ENCODE results near the gene EIF6. TPM values are rescaled to one million over a fixed set of nuclear protein-coding genes. Genes with fewer than 3 reads are reported as not detected.
A peak's percentile ranks its signal among the peaks of the same experiment; 100 is the strongest.
"Not testable (repeated sequence)": the region's sequence is repeated elsewhere in the genome, so short reads cannot be mapped to it uniquely, and the experiment has no call there.

Gene EIF6
- total RNA-seq, 6 donors from 2014 or later, result 57.5 to 106 (median 88.7) TPM

DNA sequence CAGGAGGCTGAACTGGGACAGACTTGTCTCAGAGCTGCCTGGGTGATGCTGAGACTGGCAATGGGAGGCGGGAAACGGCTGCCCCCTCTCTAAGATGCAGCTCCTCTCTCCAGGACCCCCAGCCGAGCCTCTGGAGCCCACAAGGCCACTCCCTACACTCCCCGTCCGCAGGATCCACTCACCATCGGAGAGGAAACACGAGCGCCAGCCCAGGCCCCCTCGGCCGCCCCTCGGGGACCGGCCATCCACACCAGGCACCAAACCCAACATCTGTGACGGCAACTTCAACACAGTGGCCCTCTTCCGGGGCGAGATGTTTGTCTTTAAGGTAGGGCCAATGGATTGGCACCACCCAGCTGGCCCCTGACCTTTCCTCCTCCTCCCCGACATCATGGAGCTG lies 17.5 kb downstream of the EIF6 start:
- TF ChIP-seq, protein P1, sequence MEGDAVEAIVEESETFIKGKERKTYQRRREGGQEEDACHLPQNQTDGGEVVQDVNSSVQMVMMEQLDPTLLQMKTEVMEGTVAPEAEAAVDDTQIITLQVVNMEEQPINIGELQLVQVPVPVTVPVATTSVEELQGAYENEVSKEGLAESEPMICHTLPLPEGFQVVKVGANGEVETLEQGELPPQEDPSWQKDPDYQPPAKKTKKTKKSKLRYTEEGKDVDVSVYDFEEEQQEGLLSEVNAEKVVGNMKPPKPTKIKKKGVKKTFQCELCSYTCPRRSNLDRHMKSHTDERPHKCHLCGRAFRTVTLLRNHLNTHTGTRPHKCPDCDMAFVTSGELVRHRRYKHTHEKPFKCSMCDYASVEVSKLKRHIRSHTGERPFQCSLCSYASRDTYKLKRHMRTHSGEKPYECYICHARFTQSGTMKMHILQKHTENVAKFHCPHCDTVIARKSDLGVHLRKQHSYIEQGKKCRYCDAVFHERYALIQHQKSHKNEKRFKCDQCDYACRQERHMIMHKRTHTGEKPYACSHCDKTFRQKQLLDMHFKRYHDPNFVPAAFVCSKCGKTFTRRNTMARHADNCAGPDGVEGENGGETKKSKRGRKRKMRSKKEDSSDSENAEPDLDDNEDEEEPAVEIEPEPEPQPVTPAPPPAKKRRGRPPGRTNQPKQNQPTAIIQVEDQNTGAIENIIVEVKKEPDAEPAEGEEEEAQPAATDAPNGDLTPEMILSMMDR (IDR thresholded peaks at IDR 0.05), result no peak
- TF ChIP-seq POLR2A (IDR thresholded peaks at IDR 0.05) (no peak), EP300 (IDR thresholded peaks at IDR 0.05) (no peak), POLR2AphosphoS5 (IDR thresholded peaks at IDR 0.05) (no peak)
- H3K27ac ChIP-seq, result no peak overlapping the region
- WGBS, 2 donors, result 89 to 98% methylated on average over 14 to 15 of the region's 16 CpGs
- H3K4me1 ChIP-seq, result peaks cover 0 to 23% (median 11%) of the 10 kb centered on the region in 4 donors
- H3K9me3 ChIP-seq, result no peaks in the 10 kb centered on the region
- H3K27me3 ChIP-seq, result no peaks in the 10 kb centered on the region
- peaks cover 0 to 66% (median 37%) of the 10 kb centered on the region in 4 donors for H3K36me3 ChIP-seq
- DNase-seq, result peak in 1 of 2 donors; percentile 69
- ATAC-seq (ENCODE audit: low FRiP score in 2 of 2), result no peak
- H3K4me3 ChIP-seq, result no peak overlapping the region

DNA sequence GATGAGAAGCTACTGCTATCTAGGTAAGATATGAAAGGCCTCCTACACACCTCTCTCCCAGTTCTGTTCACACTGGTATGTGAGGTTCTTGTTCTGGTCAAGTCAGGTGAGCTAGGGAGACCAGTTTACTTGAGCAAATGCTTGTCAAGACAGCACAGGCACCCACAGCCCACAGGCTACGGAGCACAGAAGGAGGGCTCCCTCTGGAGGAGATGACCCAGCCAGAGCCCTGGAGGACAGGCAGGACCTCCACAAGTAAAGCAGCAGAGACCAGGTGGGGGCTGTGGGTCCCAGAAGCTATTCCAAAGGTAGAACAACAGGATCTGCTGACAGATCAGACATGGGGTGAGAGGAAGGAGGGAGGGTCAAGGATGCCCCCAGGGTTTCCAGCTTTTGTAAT lies 19.8 kb downstream of the EIF6 start:
- H3K9me3 ChIP-seq, result no peaks in the 10 kb centered on the region
- H3K4me1 ChIP-seq, result peaks cover 0 to 23% (median 11%) of the 10 kb centered on the region in 4 donors
- peak overlapping the region in 1 of 4 donors; percentile 25 for H3K4me3 ChIP-seq
- DNase-seq (peak in 1 of 2 donors; percentile 65), ATAC-seq (ENCODE audit: low FRiP score in 2 of 2) (no peak)
- peak overlapping the region in 1 of 4 donors; percentile 54 for H3K27ac ChIP-seq
- peaks cover 0 to 44% (median 21%) of the 10 kb centered on the region in 4 donors for H3K36me3 ChIP-seq
- TF ChIP-seq, protein P1 (IDR thresholded peaks at IDR 0.05), result peak in 1 of 6 experiments; percentile 15
- no peak for TF ChIP-seq POLR2AphosphoS5 (IDR thresholded peaks at IDR 0.05)
- 58 to 67% methylated on average over 1 of the region's 1 CpG for WGBS, 2 donors
- H3K27me3 ChIP-seq, result no peaks in the 10 kb centered on the region

DNA sequence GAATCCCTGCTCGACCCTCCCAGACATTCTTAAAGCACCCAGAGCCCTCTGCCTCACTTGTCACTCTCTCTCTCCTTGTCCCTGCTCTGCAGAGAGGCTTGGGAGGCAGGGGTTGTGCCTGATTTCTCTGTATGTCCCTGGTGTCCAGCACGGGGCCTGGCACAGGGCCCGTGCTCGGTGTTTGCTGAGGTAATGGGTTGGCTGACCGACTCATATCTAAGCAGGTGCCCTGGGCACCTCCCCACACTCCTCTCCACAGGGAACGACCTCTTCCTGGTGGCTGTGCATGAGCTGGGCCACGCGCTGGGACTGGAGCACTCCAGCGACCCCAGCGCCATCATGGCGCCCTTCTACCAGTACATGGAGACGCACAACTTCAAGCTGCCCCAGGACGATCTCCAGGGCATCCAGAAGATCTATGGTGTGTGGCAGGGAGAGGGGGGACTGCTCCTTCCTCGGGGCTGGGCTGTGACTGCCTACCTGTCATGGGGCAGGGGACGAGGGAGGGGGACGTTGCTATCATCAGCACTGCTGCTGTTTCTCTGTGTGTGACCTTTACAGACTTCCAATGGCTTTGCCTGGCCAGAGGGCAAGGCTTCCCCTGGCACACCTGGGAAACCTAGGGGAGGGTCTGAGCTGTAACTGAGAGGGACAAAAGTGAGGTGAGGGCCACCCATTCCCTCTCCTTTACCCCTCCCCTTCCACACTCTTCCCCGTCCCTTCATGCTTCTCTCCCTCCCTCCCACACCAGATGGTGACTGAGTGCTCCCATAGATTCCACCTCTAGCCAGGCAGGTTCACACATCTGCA lies 20.8 kb downstream of the EIF6 start:
- Histone ChIP-seq H3K9me3 (no peaks in the 10 kb centered on the region), H3K4me3 (peak overlapping the region in 3 of 4 donors; percentile 15 to 33 (median 25)), H3K4me1 (peaks cover 0 to 15% (median 10%) of the 10 kb centered on the region in 4 donors), H3K27ac (peak overlapping the region; percentile 68 to 87 (median 79)), H3K36me3 (peaks cover 0 to 35% (median 18%) of the 10 kb centered on the region in 4 donors), H3K27me3 (no peaks in the 10 kb centered on the region)
- DNase-seq, result peak; percentile 84 to 86
- peak; percentile 41 to 89 for ATAC-seq (ENCODE audit: low FRiP score in 2 of 2)
- TF ChIP-seq POLR2AphosphoS5 (IDR thresholded peaks at IDR 0.05) (no peak), POLR2A (IDR thresholded peaks at IDR 0.05) (peak in 2 of 4 donors; percentile 44 to 57)
- WGBS, 2 donors, result 51 to 69% methylated on average over 8 to 17 of the region's 17 CpGs

DNA sequence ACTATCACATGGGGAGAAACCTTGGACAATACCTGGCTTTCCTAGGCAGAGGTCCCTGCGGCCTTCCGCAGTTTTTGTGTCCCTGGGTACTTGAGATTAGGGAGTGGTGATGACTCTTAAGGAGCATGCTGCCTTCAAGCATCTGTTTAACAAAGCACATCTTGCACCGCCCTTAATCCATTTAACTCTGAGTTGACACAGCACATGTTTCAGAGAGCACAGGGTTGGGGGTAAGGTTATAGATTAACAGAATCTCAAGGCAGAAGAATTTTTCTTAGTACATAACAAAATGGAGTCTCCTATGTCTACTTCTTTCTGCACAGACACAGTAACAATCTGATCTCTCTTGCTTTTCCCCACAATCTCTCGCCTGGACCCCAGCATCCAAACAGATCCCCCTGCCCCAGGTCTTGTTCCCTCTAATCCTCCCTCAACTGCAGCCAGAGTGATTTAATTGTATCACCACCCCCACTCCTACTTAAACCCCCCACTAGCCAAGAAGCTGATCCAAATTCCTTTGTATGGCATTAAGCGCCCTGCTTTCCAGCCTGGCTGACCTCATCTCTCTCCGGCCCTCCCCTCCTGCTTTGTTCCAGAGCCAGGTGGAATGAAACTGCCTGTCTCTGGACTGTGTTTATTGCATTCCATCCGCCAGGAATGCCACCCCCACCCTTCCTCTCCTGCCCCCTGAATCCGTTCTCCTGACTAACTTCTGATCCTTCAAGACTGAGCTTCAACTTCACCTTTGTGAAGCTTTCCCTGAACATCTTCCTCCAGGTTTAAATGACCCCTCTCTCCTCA lies 21.6 kb downstream of the EIF6 start:
- peak overlapping the region in 1 of 4 donors; percentile 25 for H3K4me3 ChIP-seq

DNA sequence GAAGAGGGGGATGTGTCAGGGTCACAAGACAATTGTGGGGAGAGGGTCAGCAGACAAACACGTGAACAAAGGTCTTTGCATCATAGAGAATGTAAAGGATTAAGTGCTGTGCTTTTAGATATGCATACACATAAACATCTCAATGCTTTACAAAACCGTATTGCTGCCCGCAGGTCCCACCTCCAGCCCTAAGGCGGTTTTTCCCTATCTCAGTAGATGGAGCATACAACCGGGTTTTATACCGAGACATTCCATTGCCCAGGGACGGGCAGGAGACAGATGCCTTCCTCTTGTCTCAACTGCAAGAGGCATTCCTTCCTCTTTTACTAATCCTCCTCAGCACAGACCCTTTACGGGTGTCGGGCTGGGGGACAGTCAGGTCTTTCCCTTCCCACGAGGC lies 22.3 kb downstream of the EIF6 start:
- H3K36me3 ChIP-seq, result peaks cover 0 to 22% (median 7%) of the 10 kb centered on the region in 4 donors
- 62 to 64% methylated on average over 7 of the region's 10 CpGs for WGBS, 2 donors
- not testable (repeated sequence) for H3K9me3 ChIP-seq; H3K27me3 ChIP-seq; ATAC-seq (ENCODE audit: low FRiP score in 2 of 2); DNase-seq; H3K4me3 ChIP-seq
- H3K4me1 ChIP-seq, result peaks cover 0 to 15% (median 10%) of the 10 kb centered on the region in 4 donors
- H3K27ac ChIP-seq, result peak overlapping the region in 3 of 4 donors; percentile 5 to 51 (median 43)

More for the DNA sequence above, 21.6 kb downstream of the EIF6 start:
- H3K4me1 ChIP-seq, result peaks cover 0 to 15% (median 10%) of the 10 kb centered on the region in 4 donors
- H3K36me3 ChIP-seq, result peaks cover 0 to 28% (median 13%) of the 10 kb centered on the region in 4 donors
- H3K27me3 ChIP-seq, H3K9me3 ChIP-seq: not testable (repeated sequence)
- TF ChIP-seq, protein P1 (IDR thresholded peaks at IDR 0.05), result peak in 1 of 6 experiments; percentile 45
- H3K27ac ChIP-seq, result peak overlapping the region; percentile 68 to 87 (median 79)
- DNase-seq (peak in 1 of 2 donors; percentile 63), ATAC-seq (ENCODE audit: low FRiP score in 2 of 2) (peak; percentile 70 to 91)
- 39 to 49% methylated on average over 5 of the region's 8 CpGs for WGBS, 2 donors
